Hepatocyte (in vitro differentiated cells): ENCODE data around the gene FARP1.

Source experiments
- CTCF ChIP-seq: fragments of 200-600 bp; sonication (generic); IDR thresholded peaks from 2 replicates; pipeline ENCODE4 v1.5.1; 2016; ENCODE audit warnings: antibody characterized with exemption, mild to moderate bottlenecking; ENCODE audit not compliant: poor library complexity
- EZH2 ChIP-seq: fragments of 200-600 bp; sonication (generic); IDR thresholded peaks from 2 replicates; pipeline ENCODE4 v1.6.1; 2016; ENCODE audit warnings: antibody characterized with exemption, mild to moderate bottlenecking, borderline replicate concordance
- EZH2phosphoT487 ChIP-seq: fragments of 200-600 bp; sonication (generic); IDR thresholded peaks from one replicate; pipeline ENCODE4 v1.6.1; 2018; ENCODE audit warnings: antibody characterized with exemption, mild to moderate bottlenecking, low read depth, moderate library complexity; ENCODE audit not compliant: unreplicated experiment, severe bottlenecking

GRCh38 chr13:98490866-98491265, 348.0 kb downstream of the FARP1 start:
- no peak for TF ChIP-seq CTCF
- TF ChIP-seq EZH2: no peak
- no peak for TF ChIP-seq EZH2phosphoT487
